ENCODE measurements around the gene POMP. TPM values are rescaled to one million over a fixed set of nuclear protein-coding genes. Genes with fewer than 3 reads are reported as not detected.

The POMP gene
- total RNA-seq, result 51.2 and 69.0 TPM in 2 replicates

GRCh38 chr13:28658796-28659620, at the start of gene POMP:
POMP (plus strand) TSS chr13:28659130; CDS start chr13:28659185, 55 bp downstream.

GRCh38 chr13:28718543-28719226, 59.8 kb downstream of the POMP start, which contains the start of gene SLC46A3:
SLC46A3 (minus strand) TSS chr13:28718970; CDS start chr13:28717998, 972 bp downstream.

Other genes with a start within 250 kb of the POMP start
- 3.2 and 3.8 TPM in 2 replicates for gene FLT1, start 164.0 kb upstream of the POMP start, total RNA-seq
- 4.8 and 8.3 TPM in 2 replicates for gene SLC46A3, start 59.8 kb downstream of the POMP start, total RNA-seq
- gene MTUS2, start 161.2 kb downstream of the POMP start, total RNA-seq, result 0.10 and 0.13 TPM in 2 replicates

All from smooth muscle cell of the pulmonary artery (primary cell).